Measurements from ENCODE around the gene ASTN2.

Gene ASTN2

GRCh38 chr9:117414906-117415331 is at the start of gene ASTN2:
Gene ASTN2 (minus strand): TSS chr9:117415057. CDS start chr9:117414938, 119 bp downstream.
- H3K4me1 ChIP-seq (ENCODE audit: insufficient read depth, low read length): no peaks in the 10 kb centered on the region
- DNase-seq (no peak), ATAC-seq (ENCODE audit: insufficient read depth, low read depth) (no peak)
- no peaks in the 10 kb centered on the region for H3K36me3 ChIP-seq (ENCODE audit: insufficient read depth, low read length)
- H3K27me3 ChIP-seq (ENCODE audit: insufficient read depth, low read length, poor library complexity): no peaks in the 10 kb centered on the region
- H3K4me2 ChIP-seq (ENCODE audit: insufficient read depth, low read length): no peak within 1 kb of the TSS
- no peak within 1 kb of the TSS for H3K27ac ChIP-seq (ENCODE audit: low read length)
- no peak within 1 kb of the TSS for H3K9ac ChIP-seq (ENCODE audit: low read depth, low read length)
- no peaks in the 10 kb centered on the region for H4K20me1 ChIP-seq (ENCODE audit: insufficient read depth, low read length)
- TF ChIP-seq CTCF (IDR thresholded peaks at IDR 0.05; ENCODE audit: borderline replicate concordance, extremely low read depth, low read length, poor library complexity, severe bottlenecking) (no peak), EZH2 (IDR thresholded peaks at IDR 0.05; ENCODE audit: borderline replicate concordance, low read depth, low read length, severe bottlenecking) (no peak)
- no peak within 1 kb of the TSS for H3K4me3 ChIP-seq (ENCODE audit: low read depth in 1 of 2, low read length in 2 of 2)
- H3K79me2 ChIP-seq (ENCODE audit: insufficient read depth, low read length): no peaks in the 10 kb centered on the region
- H2AFZ ChIP-seq (ENCODE audit: low read depth, low read length): no peak within 1 kb of the TSS
- no peaks in the 10 kb centered on the region for H3K9me3 ChIP-seq (ENCODE audit: insufficient read depth, low read length, severe bottlenecking)

- no peak overlapping the region for H3K9ac ChIP-seq (ENCODE audit: low read depth, low read length)
- ATAC-seq (ENCODE audit: insufficient read depth, low read depth): no peak
Measured at GRCh38 chr9:117462861-117463260, 48.0 kb upstream of the ASTN2 start.

GRCh38 chr9:117461386-117461785 is 46.5 kb upstream of the ASTN2 start:
- Histone ChIP-seq H3K79me2 (ENCODE audit: insufficient read depth, low read length) (no peaks in the 10 kb centered on the region), H3K27me3 (ENCODE audit: insufficient read depth, low read length, poor library complexity) (no peaks in the 10 kb centered on the region), H3K9me3 (ENCODE audit: insufficient read depth, low read length, severe bottlenecking) (no peaks in the 10 kb centered on the region), H3K27ac (ENCODE audit: low read length) (no peak overlapping the region), H3K36me3 (ENCODE audit: insufficient read depth, low read length) (no peaks in the 10 kb centered on the region), H2AFZ (ENCODE audit: low read depth, low read length) (no peak overlapping the region), H3K9ac (ENCODE audit: low read depth, low read length) (no peak overlapping the region), H3K4me1 (ENCODE audit: insufficient read depth, low read length) (no peaks in the 10 kb centered on the region), H3K4me3 (ENCODE audit: low read depth in 1 of 2, low read length in 2 of 2) (no peak overlapping the region), H3K4me2 (ENCODE audit: insufficient read depth, low read length) (no peak overlapping the region), H4K20me1 (ENCODE audit: insufficient read depth, low read length) (no peaks in the 10 kb centered on the region)
- DNase-seq (no peak), ATAC-seq (ENCODE audit: insufficient read depth, low read depth) (no peak)
- no peak for TF ChIP-seq CTCF (IDR thresholded peaks at IDR 0.05; ENCODE audit: borderline replicate concordance, extremely low read depth, low read length, poor library complexity, severe bottlenecking)
- TF ChIP-seq EZH2 (IDR thresholded peaks at IDR 0.05; ENCODE audit: borderline replicate concordance, low read depth, low read length, severe bottlenecking): no peak

More at GRCh38 chr9:117462861-117463260, 48.0 kb upstream of the ASTN2 start:
- H3K27me3 ChIP-seq (ENCODE audit: insufficient read depth, low read length, poor library complexity): no peaks in the 10 kb centered on the region
- H3K79me2 ChIP-seq (ENCODE audit: insufficient read depth, low read length): no peaks in the 10 kb centered on the region
- no peak overlapping the region for H2AFZ ChIP-seq (ENCODE audit: low read depth, low read length)
- H3K9me3 ChIP-seq (ENCODE audit: insufficient read depth, low read length, severe bottlenecking): no peaks in the 10 kb centered on the region
- no peak overlapping the region for H3K4me2 ChIP-seq (ENCODE audit: insufficient read depth, low read length)
- no peak for DNase-seq
- H3K27ac ChIP-seq (ENCODE audit: low read length): no peak overlapping the region
- no peaks in the 10 kb centered on the region for H3K36me3 ChIP-seq (ENCODE audit: insufficient read depth, low read length)
- no peaks in the 10 kb centered on the region for H3K4me1 ChIP-seq (ENCODE audit: insufficient read depth, low read length)
- no peaks in the 10 kb centered on the region for H4K20me1 ChIP-seq (ENCODE audit: insufficient read depth, low read length)
- no peak overlapping the region for H3K4me3 ChIP-seq (ENCODE audit: low read depth in 1 of 2, low read length in 2 of 2)
- TF ChIP-seq CTCF (IDR thresholded peaks at IDR 0.05; ENCODE audit: borderline replicate concordance, extremely low read depth, low read length, poor library complexity, severe bottlenecking) (no peak), EZH2 (IDR thresholded peaks at IDR 0.05; ENCODE audit: borderline replicate concordance, low read depth, low read length, severe bottlenecking) (no peak)

- no peak overlapping the region for H3K27ac ChIP-seq (ENCODE audit: low read length)
- no peak overlapping the region for H3K9ac ChIP-seq (ENCODE audit: low read depth, low read length)
- H3K4me1 ChIP-seq (ENCODE audit: insufficient read depth, low read length): no peaks in the 10 kb centered on the region
- no peaks in the 10 kb centered on the region for H3K79me2 ChIP-seq (ENCODE audit: insufficient read depth, low read length)
- ATAC-seq (ENCODE audit: insufficient read depth, low read depth): no peak
- H3K4me2 ChIP-seq (ENCODE audit: insufficient read depth, low read length): no peak overlapping the region
- H3K4me3 ChIP-seq (ENCODE audit: low read depth in 1 of 2, low read length in 2 of 2): no peak overlapping the region
- no peak for DNase-seq
- H4K20me1 ChIP-seq (ENCODE audit: insufficient read depth, low read length): no peaks in the 10 kb centered on the region
- no peak overlapping the region for H2AFZ ChIP-seq (ENCODE audit: low read depth, low read length)
- no peaks in the 10 kb centered on the region for H3K36me3 ChIP-seq (ENCODE audit: insufficient read depth, low read length)
- no peaks in the 10 kb centered on the region for H3K27me3 ChIP-seq (ENCODE audit: insufficient read depth, low read length, poor library complexity)
- H3K9me3 ChIP-seq (ENCODE audit: insufficient read depth, low read length, severe bottlenecking): no peaks in the 10 kb centered on the region
- TF ChIP-seq EZH2 (IDR thresholded peaks at IDR 0.05; ENCODE audit: borderline replicate concordance, low read depth, low read length, severe bottlenecking): no peak
- TF ChIP-seq CTCF (IDR thresholded peaks at IDR 0.05; ENCODE audit: borderline replicate concordance, extremely low read depth, low read length, poor library complexity, severe bottlenecking): no peak
Measured at GRCh38 chr9:117460743-117461142, 45.9 kb upstream of the ASTN2 start.

Measured in DND-41 (cell line).